Spleen (tissue), 11 donors: Measurements from ENCODE around the gene TDRD15. TPM values are rescaled to one million over a fixed set of nuclear protein-coding genes. Genes with fewer than 3 reads are reported as not detected.

Experiments used
- DNase-seq: peaks from one replicate; pipeline ENCODE4 v3.0.0-alpha.2; 2020
- H3K27ac ChIP-seq, 8 donors: fragments of 200-600 bp; sonication (generic) in 7 of 8; 1 replicate in 4 of 8; 2 replicates in 4 of 8; pipeline versions ENCODE4 v1.5.0 to v1.8.0; 2016 to 2021; ENCODE audit warnings: inconsistent platforms in 4 of 8, mild to moderate bottlenecking in 4 of 8, moderate library complexity in 1 of 8
- H3K27me3 ChIP-seq, 7 donors: fragments of 200-600 bp; sonication (generic) in 6 of 7; replicated peaks in 1 of 7; 1 replicate in 4 of 7; 2 replicates in 3 of 7; pipeline versions ENCODE4 v1.5.0 to v1.8.0; 2016 to 2021; ENCODE audit warnings: inconsistent platforms in 3 of 7, mild to moderate bottlenecking in 1 of 7
- H3K36me3 ChIP-seq, 6 donors: fragments of 200-600 bp; sonication (generic) in 5 of 6; 1 replicate in 4 of 6; 2 replicates in 2 of 6; pipeline versions ENCODE4 v1.5.0 to v1.8.0; 2016 to 2021; ENCODE audit warnings: inconsistent platforms in 2 of 6
- H3K4me1 ChIP-seq, 6 donors: fragments of 200-600 bp; sonication (generic) in 5 of 6; 1 replicate in 3 of 6; 2 replicates in 3 of 6; pipeline versions ENCODE4 v1.5.0 to v1.8.0; 2016 to 2021; ENCODE audit warnings: inconsistent platforms in 3 of 6
- H3K4me3 ChIP-seq, 8 donors: fragments of 200-600 bp; sonication (generic) in 7 of 8; 1 replicate in 4 of 8; 2 replicates in 4 of 8; pipeline versions ENCODE4 v1.5.0 to v1.8.0; 2016 to 2021; ENCODE audit warnings: inconsistent platforms in 4 of 8, mild to moderate bottlenecking in 4 of 8, moderate library complexity in 2 of 8
- H3K9me3 ChIP-seq, 8 donors: fragments of 200-600 bp; sonication (generic) in 7 of 8; 1 replicate in 4 of 8; 2 replicates in 4 of 8; pipeline versions ENCODE4 v1.5.0 to v1.8.0; 2016 to 2021; ENCODE audit warnings: inconsistent platforms in 4 of 8
- POLR2A ChIP-seq, 3 donors: fragments of 450-650 bp; IDR thresholded peaks; one replicate each; pipeline ENCODE4 v1.5.1; 2017; ENCODE audit warnings: antibody characterized with exemption in 3 of 3, mild to moderate bottlenecking in 1 of 3
- POLR2AphosphoS5 ChIP-seq, 3 donors: sonication (generic); formaldehyde crosslinking; IDR thresholded peaks; one replicate each; pipeline ENCODE4 v1.5.1; 2017; ENCODE audit warnings: antibody characterized with exemption in 3 of 3
- WGBS, 5 donors: extraction: QIAGEN DNeasy Blood & Tissue Kit in 3 of 5; methylation state at CpG; one replicate each; pipeline versions ENCODE4 v1.1.5 to v1.1.7; 2013 to 2018; 5-methylcytosine and 5-hydroxymethylcytosine counted together
- intact Hi-C: fragments of 100-400 bp; cut with DNase I; formaldehyde crosslinking; loops from one replicate; pipeline ENCODE4 v1.15.0; 2023; ENCODE audit warnings: low total_unique reads
- polyA plus RNA-seq, 3 donors: library from polyadenylated mRNA; stranded (reverse); fragments of 200-250 nt; gene quantifications; one replicate each; pipeline ENCODE4 v1.2.1, GENCODE V29; 2013
- total RNA-seq, 7 donors: library from RNA; depleted of rRNA in 3 of 7; stranded (reverse); fragments of >200 nt in 3 of 7; fragmentation: NEBNext Ultra II Directional in 4 of 7; extraction: Animal tissue kit (Norgen Biotek cat#: 25700) in 4 of 7; gene quantifications; one replicate each; pipeline versions ENCODE4 v1.1.0 to v1.2.1, GENCODE V29; 2016 to 2021
- TF ChIP-seq, protein P1 (sequence below), 11 experiments: fragments of 200-600 bp in 7 of 11; fragments of 450-650 bp in 4 of 11; sonication (generic) in 4 of 11; IDR thresholded peaks in 8 of 11; conservative IDR thresholded peaks in 3 of 11; 1 replicate in 7 of 11; 2 replicates in 4 of 11; pipeline versions ENCODE4 v1.4.0 to v1.8.0; 2016 to 2021; ENCODE audit warnings: antibody characterized with exemption in 11 of 11, inconsistent platforms in 4 of 11, mild to moderate bottlenecking in 1 of 11
- donor health status: healthy with polysubstance abuse.
- donor health status: DM: no; HTN: no; CAD: no; lungs with moderate emphysema.
- donor health status: DM: no; HTN: no; CAD: no.
- donor health status: Bipolar disorder and iron deficiency.
- donor health status: healthy.
- donor health status: DM: no; HTN: no; CAD: no.
- donor health status: DM: yes; HTN: yes; CAD: no.

TDRD15 gene
- total and polyA plus RNA-seq, 10 donors: 0.02 to 0.98 (median 0.43) TPM

DNA sequence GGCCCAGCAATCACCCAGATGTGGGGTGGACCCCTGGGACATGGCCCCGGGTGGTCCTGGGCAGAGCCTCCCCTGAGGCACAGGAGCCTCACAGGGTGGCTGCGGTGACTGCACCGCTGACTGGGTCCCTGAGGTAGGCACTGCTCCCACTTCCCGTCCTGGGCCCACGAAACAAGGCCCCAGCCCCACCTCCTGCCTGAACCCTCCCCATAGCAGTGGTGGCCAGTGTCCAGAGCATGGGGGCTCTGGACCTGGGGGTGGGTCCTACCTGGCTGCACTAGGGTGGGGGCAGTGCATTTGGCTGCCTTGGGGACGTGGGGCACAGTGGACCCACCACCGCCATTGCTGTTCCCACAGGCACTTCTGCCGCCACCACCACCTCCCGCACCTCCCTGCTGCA is 39.4 kb downstream of the TDRD15 start:
- H3K4me1 ChIP-seq: no peaks in the 10 kb centered on the region
- intact Hi-C loops: no loop called here
- H3K9me3 ChIP-seq: no peaks in the 10 kb centered on the region
- no peaks in the 10 kb centered on the region for H3K36me3 ChIP-seq
- 90 to 96% (median 94%) methylated on average over 2 to 9 of the region's 9 CpGs for WGBS, 5 donors
- no peak for DNase-seq
- no peak overlapping the region for H3K4me3 ChIP-seq
- no peaks in the 10 kb centered on the region for H3K27me3 ChIP-seq
- TF ChIP-seq, protein P1, sequence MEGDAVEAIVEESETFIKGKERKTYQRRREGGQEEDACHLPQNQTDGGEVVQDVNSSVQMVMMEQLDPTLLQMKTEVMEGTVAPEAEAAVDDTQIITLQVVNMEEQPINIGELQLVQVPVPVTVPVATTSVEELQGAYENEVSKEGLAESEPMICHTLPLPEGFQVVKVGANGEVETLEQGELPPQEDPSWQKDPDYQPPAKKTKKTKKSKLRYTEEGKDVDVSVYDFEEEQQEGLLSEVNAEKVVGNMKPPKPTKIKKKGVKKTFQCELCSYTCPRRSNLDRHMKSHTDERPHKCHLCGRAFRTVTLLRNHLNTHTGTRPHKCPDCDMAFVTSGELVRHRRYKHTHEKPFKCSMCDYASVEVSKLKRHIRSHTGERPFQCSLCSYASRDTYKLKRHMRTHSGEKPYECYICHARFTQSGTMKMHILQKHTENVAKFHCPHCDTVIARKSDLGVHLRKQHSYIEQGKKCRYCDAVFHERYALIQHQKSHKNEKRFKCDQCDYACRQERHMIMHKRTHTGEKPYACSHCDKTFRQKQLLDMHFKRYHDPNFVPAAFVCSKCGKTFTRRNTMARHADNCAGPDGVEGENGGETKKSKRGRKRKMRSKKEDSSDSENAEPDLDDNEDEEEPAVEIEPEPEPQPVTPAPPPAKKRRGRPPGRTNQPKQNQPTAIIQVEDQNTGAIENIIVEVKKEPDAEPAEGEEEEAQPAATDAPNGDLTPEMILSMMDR (IDR thresholded peaks at IDR 0.05 in 8 of 11, conservative IDR thresholded peaks at IDR 0.05 in 3 of 11): no peak
- TF ChIP-seq POLR2AphosphoS5 (IDR thresholded peaks at IDR 0.05): no peak
- no peak overlapping the region for H3K27ac ChIP-seq

DNA sequence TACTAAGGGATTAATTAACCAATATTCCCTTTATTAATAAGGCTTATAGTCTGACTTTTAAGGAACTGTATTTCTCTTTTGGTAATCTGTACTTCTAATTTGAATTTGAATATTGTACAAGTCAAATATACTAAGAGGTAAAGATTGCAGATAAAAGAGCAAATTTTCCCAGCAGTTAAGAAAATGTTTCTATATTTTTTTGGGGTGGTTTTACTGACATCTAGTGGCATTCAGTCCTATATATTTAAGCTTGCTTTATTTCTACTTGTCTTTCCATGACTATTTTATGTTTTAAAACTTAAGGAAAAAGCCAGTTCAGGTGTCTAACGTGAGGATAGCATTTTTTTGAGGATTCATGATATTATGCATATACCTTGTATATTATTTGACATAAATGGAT is 41.6 kb downstream of the TDRD15 start:
- intact Hi-C loops: no loop called here

DNA sequence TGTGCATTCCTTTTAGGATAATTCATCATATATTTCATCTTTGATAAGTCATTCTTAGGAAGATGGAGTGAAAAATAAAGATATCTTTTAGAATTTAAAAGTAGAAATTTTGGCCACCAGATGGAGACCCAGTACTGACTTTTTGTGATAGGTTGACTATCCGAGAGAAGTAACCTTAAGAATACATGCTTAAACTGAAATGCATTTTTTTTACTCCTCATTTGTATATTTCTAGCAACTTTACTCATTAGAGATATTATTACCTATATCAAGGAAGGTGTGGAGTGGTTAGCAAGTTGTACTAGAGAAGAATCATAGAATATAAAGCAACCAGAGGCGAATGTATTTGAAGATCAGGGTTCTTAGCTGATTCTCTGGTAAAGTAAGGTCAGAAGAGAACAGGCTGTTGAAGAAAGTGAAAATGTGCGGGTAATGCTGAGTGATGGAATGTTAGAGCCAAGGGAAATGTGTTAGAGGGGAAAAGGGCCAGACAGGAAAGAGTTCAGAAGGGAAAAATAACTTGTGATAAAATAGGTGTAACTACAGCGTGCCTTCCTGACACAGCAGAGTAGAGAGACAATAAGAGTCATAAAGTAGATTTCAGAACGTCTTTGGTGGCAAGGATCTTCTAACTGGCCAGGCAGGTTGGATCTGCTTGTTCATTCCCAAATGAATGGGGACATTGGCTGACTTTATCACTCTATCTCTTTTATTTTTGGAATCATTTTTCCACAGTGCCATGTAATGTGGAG is 52.3 kb downstream of the TDRD15 start:
- Histone ChIP-seq H3K27me3 (no peaks in the 10 kb centered on the region), H3K4me3 (no peak overlapping the region), H3K4me1 (no peaks in the 10 kb centered on the region), H3K9me3 (no peaks in the 10 kb centered on the region), H3K36me3 (no peaks in the 10 kb centered on the region), H3K27ac (peak overlapping the region in 1 of 8 donors; percentile 34)
- intact Hi-C loops: no loop called here
- WGBS, 5 donors: 31 to 49% (median 44%) methylated on average over 5 of the region's 5 CpGs
- no peak for TF ChIP-seq POLR2A (IDR thresholded peaks at IDR 0.05)
- no peak for TF ChIP-seq POLR2AphosphoS5 (IDR thresholded peaks at IDR 0.05)
- TF ChIP-seq, protein P1 (IDR thresholded peaks at IDR 0.05 in 8 of 11, conservative IDR thresholded peaks at IDR 0.05 in 3 of 11): peak in 3 of 11 experiments; percentile 23 to 48 (median 40)
- DNase-seq: no peak

More for the DNA sequence above, 41.6 kb downstream of the TDRD15 start:
- TF ChIP-seq POLR2AphosphoS5 (IDR thresholded peaks at IDR 0.05) (no peak), POLR2A (IDR thresholded peaks at IDR 0.05) (no peak)
- TF ChIP-seq, protein P1 (IDR thresholded peaks at IDR 0.05 in 8 of 11, conservative IDR thresholded peaks at IDR 0.05 in 3 of 11): no peak
- Histone ChIP-seq H3K27ac (no peak overlapping the region), H3K9me3 (no peaks in the 10 kb centered on the region), H3K4me3 (no peak overlapping the region), H3K27me3 (no peaks in the 10 kb centered on the region), H3K4me1 (no peaks in the 10 kb centered on the region), H3K36me3 (no peaks in the 10 kb centered on the region)
- 4 to 12% (median 10%) methylated on average over 1 of the region's 1 CpG for WGBS, 5 donors
- no peak for DNase-seq

DNA sequence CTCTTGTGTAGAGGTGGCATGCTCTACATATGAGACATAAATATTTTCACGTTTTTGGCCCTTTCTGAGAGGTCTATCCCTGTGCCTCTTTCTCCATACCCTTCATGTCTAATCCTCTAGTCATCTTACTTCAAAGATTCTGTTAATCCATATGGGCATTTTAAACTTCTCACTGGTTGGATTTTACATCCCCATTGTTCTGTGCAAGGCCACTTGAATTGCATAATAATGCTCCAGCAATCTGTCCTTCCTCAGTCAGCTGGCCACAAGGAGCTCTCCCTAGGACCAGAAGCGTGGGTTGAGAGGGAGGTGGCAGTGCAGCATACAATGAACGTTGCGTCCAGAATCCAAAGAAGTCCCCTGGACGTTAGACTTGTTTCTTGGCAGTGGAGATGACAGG is 58.2 kb downstream of the TDRD15 start:
- WGBS, 5 donors: 71 to 85% (median 77%) methylated on average over 5 of the region's 5 CpGs
- TF ChIP-seq POLR2AphosphoS5 (IDR thresholded peaks at IDR 0.05) (no peak), POLR2A (IDR thresholded peaks at IDR 0.05) (no peak)
- TF ChIP-seq, protein P1 (IDR thresholded peaks at IDR 0.05 in 8 of 11, conservative IDR thresholded peaks at IDR 0.05 in 3 of 11): no peak

More for the DNA sequence above, 58.2 kb downstream of the TDRD15 start:
- Histone ChIP-seq H3K27me3 (no peaks in the 10 kb centered on the region), H3K9me3 (no peaks in the 10 kb centered on the region), H3K27ac (no peak overlapping the region), H3K4me3 (no peak overlapping the region), H3K4me1 (peaks cover 0 to 8% (median 0%) of the 10 kb centered on the region in 6 donors), H3K36me3 (no peaks in the 10 kb centered on the region)
- no peak for DNase-seq
- intact Hi-C loops: no loop called here
